HG03432 (cell line): ENCODE data around the gene PIGO.

Experiments used
- ATAC-seq: cut with Tn5 transposase; IDR thresholded peaks from one replicate; pipeline ENCODE4 v1.9.1; 2021; ENCODE audit warnings: mild to moderate bottlenecking, moderate library complexity; ENCODE audit not compliant: unreplicated experiment

Gene PIGO

DNA sequence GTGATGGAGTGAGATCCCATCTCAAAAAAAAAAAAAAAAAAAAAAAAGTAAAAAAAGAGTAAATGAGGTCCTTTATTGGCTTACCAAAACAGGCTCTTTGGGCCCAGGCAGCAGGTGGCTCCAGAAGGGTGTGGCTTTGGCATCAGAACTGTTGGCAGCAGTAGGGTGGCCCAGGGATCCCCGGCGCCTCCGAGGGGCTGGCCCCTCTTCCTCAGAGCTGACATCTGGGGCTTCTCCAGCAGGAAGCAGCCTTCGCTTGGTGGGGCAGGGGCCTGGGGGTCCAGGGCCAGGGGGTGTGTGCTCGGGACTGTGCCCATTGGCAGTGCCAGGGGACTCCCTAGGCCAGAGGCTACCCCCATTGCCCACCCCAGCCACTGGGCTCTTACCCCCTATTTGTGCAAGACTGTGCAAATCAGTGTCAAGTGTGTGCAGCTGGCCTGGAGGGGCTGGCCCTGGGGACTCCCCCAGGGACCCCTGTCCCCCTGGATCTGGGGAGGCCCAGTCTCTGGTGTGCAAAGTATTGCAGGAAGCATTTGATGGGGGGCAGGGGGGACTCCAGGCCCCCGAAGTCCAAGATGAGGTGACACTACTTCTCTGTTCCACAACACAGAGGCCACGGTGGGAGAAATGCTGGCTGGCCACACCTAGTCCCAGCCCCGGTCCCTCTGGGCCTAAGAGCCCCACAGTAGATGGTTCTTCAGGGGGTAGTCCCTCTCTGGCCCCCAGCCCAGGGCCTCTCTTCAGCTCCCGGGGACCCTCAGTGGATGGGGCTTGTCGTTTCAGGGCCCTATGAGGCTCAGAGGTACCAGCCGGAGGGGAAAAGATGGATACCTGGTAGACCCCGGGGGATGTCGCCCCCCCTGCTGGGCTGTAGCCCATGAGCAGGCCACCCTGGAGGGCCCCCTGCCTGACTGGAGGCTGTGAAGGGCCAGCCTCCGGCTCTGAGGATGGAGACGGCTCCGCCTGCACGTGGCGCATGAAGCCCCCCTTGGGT, 11.2 kb upstream of the PIGO start:
- no peak for ATAC-seq

DNA sequence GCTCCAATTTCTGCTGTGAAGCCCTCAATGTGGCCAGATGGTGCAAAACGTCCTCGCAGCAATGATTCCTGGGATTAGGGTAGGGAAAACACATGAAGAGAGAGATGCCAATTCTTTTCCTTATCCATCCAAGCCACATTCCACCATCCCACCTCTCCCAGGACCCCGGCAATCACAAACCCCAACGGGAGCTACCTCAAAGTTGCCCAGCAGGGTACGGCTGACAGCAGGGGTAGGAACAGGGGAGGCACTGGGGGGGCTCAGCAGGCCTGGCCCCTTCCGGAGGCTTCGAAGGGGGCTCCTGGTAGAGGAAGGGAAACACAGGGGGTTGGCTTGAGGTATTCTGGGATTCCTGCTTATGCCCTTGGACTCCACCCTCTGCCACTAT, 9.9 kb upstream of the PIGO start:
- no peak for ATAC-seq

GRCh38 chr9:35105571-35106342, 9.4 kb upstream of the PIGO start:
- ATAC-seq: no peak

- no peak for ATAC-seq
Observed at GRCh38 chr9:35105126-35105525, 8.7 kb upstream of the PIGO start.

- no peak for ATAC-seq
Observed at GRCh38 chr9:35104586-35104985, 8.2 kb upstream of the PIGO start.

DNA sequence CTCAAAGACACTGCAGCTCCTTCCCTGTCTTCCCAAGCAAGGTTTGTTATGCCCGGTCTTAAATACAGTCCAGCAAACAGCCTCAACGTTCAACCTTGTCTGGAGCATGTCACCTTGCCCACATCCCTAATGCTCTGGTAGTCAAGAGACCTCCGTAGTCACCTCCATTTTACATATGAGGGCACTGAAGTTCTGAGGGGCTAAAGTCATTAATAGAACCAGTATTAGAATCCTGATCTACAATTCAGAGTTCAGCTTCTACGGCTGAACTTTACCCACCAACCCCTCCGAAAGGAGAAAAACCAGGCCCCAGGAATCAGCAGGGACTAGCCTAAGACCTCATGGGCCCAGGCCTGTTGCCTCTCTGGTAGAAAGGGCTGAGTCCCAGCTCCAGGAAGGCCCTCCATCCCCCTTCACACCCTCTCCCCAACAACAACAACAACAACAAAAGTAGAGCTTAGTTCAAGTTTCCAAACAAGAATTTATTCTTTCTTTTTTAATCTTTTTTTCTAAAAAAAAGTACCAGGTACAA, 7.3 kb upstream of the PIGO start:
- ATAC-seq: no peak

DNA sequence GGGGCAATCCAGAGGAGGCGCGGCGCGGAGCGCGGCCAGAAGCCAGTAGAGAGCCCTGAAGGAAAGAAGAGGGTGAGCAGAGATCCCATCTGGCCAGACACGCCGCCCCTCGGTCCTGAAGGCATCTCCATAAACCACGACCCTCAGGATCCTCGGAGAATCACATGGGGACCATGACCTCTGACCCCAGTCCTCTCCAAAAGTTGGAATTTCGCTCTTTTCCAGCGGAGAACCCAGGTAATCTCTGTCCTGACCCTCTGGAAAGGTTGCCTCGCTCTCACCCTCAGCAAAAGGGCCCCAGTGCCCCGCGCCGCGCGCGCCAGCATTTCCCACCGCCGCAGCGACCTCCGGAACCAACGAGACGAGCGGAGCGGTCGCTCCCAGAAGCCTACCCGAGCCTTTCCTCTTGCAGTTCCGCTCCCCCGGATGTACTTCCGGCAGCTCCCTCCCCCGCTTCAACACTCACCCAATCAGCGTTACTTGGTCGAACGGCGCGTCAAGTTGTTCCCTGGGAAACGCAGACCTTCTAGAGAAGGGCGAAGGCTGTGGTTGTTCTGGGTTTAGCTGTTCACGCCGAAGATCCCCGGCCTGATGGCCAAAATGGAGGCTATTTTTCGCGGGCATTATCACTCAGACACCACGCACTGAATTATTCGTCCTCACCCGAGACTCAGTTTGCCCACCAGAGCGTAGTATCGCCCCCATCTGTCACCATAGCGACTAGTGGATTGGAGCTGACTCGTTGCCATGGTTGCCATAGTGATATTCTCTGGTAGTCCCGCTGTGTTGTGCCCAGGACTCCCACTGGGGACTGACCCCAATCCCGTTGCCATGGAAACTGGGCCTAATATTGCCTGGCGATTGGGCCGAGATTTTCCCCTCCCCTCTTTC, 6.6 kb upstream of the PIGO start, which contains the start of gene STOML2:
STOML2 (minus strand) TSS at position 363 of the 891 bp plus-strand sequence; CDS start at position 326, 37 bp downstream.
- ATAC-seq: peak; percentile 94

GRCh38 chr9:35102465-35102768, 6.0 kb upstream of the PIGO start:
- no peak for ATAC-seq

DNA sequence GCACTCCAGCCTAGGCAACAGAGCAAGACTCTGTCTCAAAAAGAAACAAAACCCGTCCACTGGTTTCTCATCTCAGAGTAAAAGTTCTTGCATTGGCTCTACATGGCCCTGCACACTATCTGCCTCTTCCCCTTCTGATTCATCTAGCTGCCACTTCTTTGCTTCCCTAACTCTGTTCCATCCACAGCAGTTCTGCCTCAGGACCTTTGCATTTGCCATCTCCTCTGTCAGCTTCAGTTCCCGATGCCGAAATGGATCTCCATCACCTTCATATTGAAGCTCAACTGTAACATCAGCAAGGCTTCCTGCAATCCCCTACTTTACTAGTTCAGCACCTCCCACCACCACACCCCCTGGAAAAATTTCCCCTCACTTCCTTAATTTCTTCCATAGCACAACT, 1.2 kb upstream of the PIGO start:
- ATAC-seq: no peak

DNA sequence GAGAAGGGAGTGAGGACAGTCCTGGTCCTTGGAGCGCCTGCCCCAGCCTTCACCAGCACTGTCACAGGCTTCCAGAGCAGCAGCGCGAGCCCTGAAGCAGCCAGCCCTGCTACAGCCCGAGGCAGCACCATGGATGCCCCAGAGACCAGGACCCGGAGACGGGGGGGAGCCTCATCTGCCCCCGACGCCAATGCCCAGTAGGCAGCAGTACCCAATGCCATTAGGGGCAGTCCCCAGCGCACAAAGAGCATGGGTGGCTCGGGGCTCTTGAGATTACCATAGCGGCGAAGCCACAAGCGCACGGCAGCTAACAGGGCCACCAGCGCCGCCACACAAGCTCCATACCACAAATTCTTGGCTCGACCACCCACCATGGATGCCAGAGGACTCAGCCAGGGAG, 4.9 kb downstream of the PIGO start:
- ATAC-seq: no peak

GRCh38 chr9:35089434-35089833, 7.0 kb downstream of the PIGO start:
- ATAC-seq: no peak

GRCh38 chr9:35085078-35085477, 11.3 kb downstream of the PIGO start:
- ATAC-seq: no peak

DNA sequence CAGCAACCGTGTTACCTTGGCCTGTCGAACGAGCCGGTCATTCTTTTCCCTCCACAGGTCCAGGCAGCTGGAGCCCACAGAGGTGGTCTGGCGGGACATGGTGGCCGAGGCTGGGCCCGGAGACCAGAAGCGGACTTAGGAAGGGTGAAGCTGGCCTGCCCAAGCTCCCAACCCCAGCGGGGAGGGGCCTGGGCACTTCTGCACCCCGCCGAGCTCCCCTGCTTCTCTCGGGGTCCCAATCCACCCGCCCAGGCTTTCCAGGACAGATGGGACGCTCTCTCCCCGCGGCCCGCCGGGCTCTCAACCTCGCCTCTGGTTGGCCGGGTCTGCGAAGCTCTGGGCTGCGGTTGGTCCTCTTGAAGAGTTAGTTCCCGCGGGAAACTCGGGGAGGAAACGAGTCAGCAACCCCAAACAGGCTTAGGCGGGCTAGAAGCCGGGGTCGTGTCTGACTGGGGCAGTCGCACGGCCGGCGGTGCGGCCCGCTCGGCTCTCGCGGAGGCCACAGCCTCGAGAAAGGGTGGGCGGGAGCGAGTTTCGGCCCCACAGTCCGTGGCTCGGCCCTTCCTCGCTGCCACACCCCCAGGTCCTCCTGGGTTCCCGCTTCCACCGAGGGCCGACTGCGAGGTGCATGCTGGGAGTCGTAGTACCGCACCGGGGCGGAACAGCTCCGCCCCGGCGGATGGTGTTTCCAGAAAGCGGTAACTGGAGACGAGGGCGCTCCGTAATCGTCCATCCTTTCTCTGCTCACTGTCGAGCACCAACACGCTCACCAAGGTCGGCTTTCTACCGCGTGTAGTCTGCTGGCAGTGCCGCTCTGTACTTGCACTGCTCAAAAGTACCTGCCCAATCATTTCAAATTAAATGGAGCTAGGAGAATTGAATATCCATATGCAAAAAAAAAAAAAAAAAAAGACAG, 16.7 kb downstream of the PIGO start, which contains the start of gene FANCG:
FANCG (minus strand) TSS at position 517 of the 916 bp plus-strand sequence; CDS start at position 99, 418 bp downstream.
- peak; percentile 93 for ATAC-seq

DNA sequence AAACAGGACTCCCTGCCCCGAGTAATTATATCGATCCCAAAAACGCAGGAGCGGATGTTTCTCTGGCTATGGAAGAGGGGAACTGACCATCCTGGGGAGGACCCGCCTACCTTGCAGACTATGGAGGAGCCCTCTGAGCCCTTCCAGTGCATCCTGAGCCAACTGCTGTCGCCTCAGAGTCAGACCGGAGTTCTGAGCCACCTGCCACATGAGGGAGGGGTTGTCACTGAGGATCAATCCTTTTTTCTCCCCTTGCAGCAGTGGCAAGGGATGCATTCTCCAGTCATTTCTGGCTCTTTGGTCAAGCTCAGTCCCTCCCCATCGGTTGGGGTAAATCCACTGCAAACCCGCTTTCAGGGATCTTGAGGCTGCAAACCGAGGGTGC, 17.4 kb downstream of the PIGO start:
- ATAC-seq: no peak

DNA sequence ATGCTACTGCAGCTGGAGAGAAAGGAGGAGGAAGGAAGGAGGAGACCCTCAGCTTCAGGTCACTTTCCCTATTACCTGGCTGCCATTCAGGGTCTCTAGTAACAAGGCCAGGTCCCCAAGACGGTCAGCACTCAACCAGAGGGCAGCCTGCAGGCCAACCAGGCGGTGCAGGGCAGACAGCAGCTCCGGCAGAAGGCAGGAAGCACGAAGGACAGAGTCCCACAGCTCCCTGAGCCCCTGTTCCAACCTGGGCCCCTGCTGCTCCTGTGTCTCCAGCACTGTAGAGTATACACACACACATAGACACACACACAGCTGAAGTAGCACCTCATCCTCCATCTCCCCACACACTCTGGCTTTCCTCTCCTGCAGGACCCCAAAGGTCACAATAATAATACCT, 18.3 kb downstream of the PIGO start:
- no peak for ATAC-seq

- ATAC-seq: no peak
Observed at GRCh38 chr9:35076848-35077247, 19.5 kb downstream of the PIGO start.

DNA sequence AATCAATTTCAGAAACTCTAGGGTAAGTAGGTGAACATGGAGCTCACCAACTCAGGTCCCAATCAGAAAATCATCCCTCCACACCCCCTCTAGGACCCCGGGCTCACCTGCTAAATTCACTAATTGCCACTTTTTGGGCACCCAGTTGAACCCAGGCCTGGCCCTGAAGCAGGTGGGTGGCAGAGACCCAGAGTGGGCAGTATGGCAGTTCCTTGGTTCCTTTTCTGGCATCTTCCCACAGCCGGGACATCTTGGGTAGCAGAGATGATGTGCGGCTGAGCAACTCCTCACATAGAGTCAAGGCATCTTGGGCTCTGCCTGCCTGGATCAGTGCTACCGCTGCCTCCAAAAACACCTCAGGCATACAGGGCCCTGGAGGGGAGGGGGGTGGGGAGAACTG, 21.0 kb downstream of the PIGO start:
- ATAC-seq: no peak

GRCh38 chr9:35074791-35075190, 21.6 kb downstream of the PIGO start:
- ATAC-seq: no peak

DNA sequence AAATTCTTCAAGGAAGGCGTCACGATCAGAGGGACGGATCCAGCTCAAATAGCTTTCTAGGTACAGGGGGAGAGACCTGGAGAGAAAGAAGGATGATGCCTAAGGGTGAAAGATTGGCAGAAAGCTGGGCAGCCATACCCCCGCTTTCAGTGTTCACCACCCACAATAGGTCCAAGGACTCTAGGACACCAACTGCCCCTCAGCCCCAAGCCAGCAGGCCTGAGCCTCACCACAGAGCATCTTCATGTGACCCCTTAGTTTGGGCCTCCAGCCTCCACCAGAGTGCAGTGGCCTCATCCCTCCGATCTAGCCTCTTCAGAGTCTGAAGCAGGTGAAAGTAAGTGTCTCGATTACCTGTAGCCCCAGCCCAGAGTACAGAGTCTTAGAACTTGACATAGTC, 22.2 kb downstream of the PIGO start:
- ATAC-seq: no peak

- no peak for ATAC-seq
Observed at GRCh38 chr9:35073279-35073612, 23.1 kb downstream of the PIGO start.
